ENCODE results near the gene RAB32. TPM values are rescaled to one million over a fixed set of nuclear protein-coding genes. Genes with fewer than 3 reads are reported as not detected.

The RAB32 gene
- total RNA-seq, 1 donor from 2014 or later, result 8.6 TPM

DNA sequence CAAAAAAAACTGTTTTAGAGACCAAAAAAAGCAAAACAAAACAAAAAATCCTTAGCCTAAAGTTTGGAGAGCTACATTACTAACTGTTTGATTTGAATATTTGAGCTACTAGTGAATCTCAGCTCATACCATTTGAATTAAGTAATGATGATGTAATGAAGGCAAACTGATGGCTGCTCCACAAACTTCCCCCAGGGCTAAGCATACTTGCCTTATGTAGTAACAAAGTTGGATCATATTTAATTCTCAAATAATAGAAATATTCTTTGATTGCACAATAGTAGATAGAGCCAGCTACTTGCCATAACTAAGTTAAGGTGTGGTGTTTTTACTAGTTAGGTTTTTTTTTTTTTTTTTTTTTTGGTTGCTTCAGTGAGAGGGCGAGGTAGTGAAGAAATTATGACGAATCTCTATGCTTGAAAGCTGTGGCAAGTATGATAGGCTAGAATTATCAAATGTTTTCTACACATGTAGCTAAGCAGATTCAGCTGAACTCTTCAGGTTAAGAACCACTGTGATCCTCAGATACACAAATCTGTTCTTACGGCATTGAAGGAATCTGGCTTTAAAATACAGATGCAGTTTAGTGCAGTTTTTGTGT, 2.9 kb downstream of the RAB32 start:
- no peak overlapping the region for H3K27ac Mint-ChIP-seq (ENCODE audit: unreplicated experiment)
- TF ChIP-seq, protein P1, sequence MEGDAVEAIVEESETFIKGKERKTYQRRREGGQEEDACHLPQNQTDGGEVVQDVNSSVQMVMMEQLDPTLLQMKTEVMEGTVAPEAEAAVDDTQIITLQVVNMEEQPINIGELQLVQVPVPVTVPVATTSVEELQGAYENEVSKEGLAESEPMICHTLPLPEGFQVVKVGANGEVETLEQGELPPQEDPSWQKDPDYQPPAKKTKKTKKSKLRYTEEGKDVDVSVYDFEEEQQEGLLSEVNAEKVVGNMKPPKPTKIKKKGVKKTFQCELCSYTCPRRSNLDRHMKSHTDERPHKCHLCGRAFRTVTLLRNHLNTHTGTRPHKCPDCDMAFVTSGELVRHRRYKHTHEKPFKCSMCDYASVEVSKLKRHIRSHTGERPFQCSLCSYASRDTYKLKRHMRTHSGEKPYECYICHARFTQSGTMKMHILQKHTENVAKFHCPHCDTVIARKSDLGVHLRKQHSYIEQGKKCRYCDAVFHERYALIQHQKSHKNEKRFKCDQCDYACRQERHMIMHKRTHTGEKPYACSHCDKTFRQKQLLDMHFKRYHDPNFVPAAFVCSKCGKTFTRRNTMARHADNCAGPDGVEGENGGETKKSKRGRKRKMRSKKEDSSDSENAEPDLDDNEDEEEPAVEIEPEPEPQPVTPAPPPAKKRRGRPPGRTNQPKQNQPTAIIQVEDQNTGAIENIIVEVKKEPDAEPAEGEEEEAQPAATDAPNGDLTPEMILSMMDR (IDR thresholded peaks at IDR 0.05; ENCODE audit: partially characterized antibody, unreplicated experiment), result no peak
- H3K4me3 Mint-ChIP-seq (ENCODE audit: unreplicated experiment), result no peak overlapping the region
- peaks cover 2% of the 10 kb centered on the region for H3K9me3 Mint-ChIP-seq (ENCODE audit: unreplicated experiment)
- H3K27me3 Mint-ChIP-seq (ENCODE audit: unreplicated experiment), result peaks cover 3% of the 10 kb centered on the region
- no peaks in the 10 kb centered on the region for H3K36me3 Mint-ChIP-seq (ENCODE audit: unreplicated experiment)
- no peak for DNase-seq
- peaks cover 8% of the 10 kb centered on the region for H3K4me1 Mint-ChIP-seq (ENCODE audit: low read depth, unreplicated experiment)

DNA sequence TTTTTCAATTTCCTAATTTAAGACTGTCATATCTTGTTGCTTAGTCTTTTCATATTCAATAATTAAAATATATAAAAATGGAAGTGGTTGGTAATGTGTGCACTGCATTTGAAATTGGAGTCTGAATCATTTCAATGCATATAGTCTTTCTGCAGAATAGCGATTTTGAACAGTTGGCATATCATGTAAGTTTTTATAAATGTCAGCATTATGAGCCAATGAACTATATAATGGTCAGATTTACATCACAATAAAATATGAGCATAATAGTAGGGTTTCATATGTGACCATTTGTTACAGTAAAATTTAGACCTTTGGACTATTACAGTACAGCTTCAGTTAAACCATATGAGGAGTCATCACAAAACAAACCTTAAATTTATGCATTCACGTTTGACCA, 4.3 kb downstream of the RAB32 start:
- DNase-seq, result no peak
- TF ChIP-seq, protein P1 (IDR thresholded peaks at IDR 0.05; ENCODE audit: partially characterized antibody, unreplicated experiment), result no peak
- peaks cover 8% of the 10 kb centered on the region for H3K4me1 Mint-ChIP-seq (ENCODE audit: low read depth, unreplicated experiment)
- peaks cover 3% of the 10 kb centered on the region for H3K27me3 Mint-ChIP-seq (ENCODE audit: unreplicated experiment)
- H3K4me3 Mint-ChIP-seq (ENCODE audit: unreplicated experiment), result no peak overlapping the region
- H3K36me3 Mint-ChIP-seq (ENCODE audit: unreplicated experiment), result no peaks in the 10 kb centered on the region
- H3K9me3 Mint-ChIP-seq (ENCODE audit: unreplicated experiment), result peaks cover 2% of the 10 kb centered on the region
- H3K27ac Mint-ChIP-seq (ENCODE audit: unreplicated experiment), result no peak overlapping the region

DNA sequence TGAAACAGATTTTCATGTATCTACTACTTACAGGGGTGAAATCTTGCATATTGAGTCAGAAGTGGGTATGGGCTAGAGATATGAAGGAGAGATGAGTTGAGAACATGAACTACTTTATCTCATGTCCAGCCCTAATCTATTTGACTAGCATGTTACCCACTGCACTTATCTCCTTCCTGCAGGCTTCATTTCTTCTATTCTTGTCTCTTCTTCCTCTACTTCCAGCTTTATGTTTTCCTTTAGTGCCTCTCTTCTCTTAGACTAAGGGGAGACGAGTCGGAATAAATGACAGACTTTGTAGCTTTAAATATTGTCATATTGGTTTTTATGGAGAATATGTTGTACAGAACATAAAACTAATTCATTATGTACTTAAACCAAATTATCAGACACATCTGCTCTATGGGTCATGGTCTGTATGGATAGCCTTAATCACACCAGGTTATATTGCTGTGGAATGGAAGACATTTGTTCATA, 5.3 kb downstream of the RAB32 start:
- no peak overlapping the region for H3K4me3 Mint-ChIP-seq (ENCODE audit: unreplicated experiment)
- no peaks in the 10 kb centered on the region for H3K36me3 Mint-ChIP-seq (ENCODE audit: unreplicated experiment)
- peaks cover 2% of the 10 kb centered on the region for H3K9me3 Mint-ChIP-seq (ENCODE audit: unreplicated experiment)
- TF ChIP-seq, protein P1 (IDR thresholded peaks at IDR 0.05; ENCODE audit: partially characterized antibody, unreplicated experiment), result no peak
- no peak overlapping the region for H3K27ac Mint-ChIP-seq (ENCODE audit: unreplicated experiment)
- no peak for DNase-seq
- peaks cover 8% of the 10 kb centered on the region for H3K4me1 Mint-ChIP-seq (ENCODE audit: low read depth, unreplicated experiment)
- H3K27me3 Mint-ChIP-seq (ENCODE audit: unreplicated experiment), result peaks cover 3% of the 10 kb centered on the region

DNA sequence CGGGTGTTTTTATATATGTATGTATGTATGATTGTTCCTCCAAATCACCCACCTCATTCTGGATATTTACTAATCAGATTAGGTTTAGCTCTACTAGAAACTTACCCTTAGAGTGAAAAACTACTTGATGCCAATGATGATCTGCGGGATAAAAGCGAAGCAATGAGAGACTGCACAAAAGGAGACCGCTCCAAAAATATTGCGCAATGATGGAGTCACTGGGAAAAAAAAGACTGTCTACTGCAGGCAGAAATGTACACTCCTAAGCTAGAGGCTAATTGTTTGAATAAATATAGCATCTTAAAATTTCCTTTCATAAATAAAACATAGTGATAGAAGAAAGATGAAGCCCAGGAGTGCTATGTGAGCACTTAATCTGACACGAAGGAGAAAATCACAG, 7.3 kb downstream of the RAB32 start:
- TF ChIP-seq, protein P1 (IDR thresholded peaks at IDR 0.05; ENCODE audit: partially characterized antibody, unreplicated experiment), result no peak
- no peaks in the 10 kb centered on the region for H3K9me3 Mint-ChIP-seq (ENCODE audit: unreplicated experiment)

DNA sequence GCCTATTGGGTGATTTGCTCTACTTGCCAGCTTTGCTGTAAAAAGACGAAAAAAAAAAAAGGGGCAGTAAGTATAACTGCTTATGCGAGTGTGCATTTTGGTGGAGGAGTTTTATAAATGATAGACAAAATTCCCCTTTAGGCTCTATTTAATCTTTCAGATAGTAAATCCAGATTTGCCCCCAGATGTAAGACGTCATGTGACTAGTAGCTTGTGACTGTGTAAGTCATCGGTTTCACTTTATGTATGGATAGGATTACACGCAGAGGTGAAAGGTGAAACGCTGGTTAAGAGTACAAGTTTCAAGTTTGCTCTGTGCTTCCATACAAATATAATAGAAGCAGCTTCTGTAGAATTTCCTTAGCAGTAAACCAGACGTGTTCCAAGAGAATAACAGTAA, 7.9 kb downstream of the RAB32 start:
- H3K36me3 Mint-ChIP-seq (ENCODE audit: unreplicated experiment), result no peaks in the 10 kb centered on the region
- H3K4me3 Mint-ChIP-seq (ENCODE audit: unreplicated experiment), result no peak overlapping the region
- H3K9me3 Mint-ChIP-seq (ENCODE audit: unreplicated experiment), result no peaks in the 10 kb centered on the region
- H3K4me1 Mint-ChIP-seq (ENCODE audit: low read depth, unreplicated experiment), result no peaks in the 10 kb centered on the region
- no peaks in the 10 kb centered on the region for H3K27me3 Mint-ChIP-seq (ENCODE audit: unreplicated experiment)
- no peak for DNase-seq
- TF ChIP-seq, protein P1 (IDR thresholded peaks at IDR 0.05; ENCODE audit: partially characterized antibody, unreplicated experiment), result no peak
- no peak overlapping the region for H3K27ac Mint-ChIP-seq (ENCODE audit: unreplicated experiment)

More for the DNA sequence above, 7.3 kb downstream of the RAB32 start:
- DNase-seq, result no peak
- H3K36me3 Mint-ChIP-seq (ENCODE audit: unreplicated experiment), result no peaks in the 10 kb centered on the region
- H3K27me3 Mint-ChIP-seq (ENCODE audit: unreplicated experiment), result no peaks in the 10 kb centered on the region
- no peaks in the 10 kb centered on the region for H3K4me1 Mint-ChIP-seq (ENCODE audit: low read depth, unreplicated experiment)
- no peak overlapping the region for H3K27ac Mint-ChIP-seq (ENCODE audit: unreplicated experiment)
- H3K4me3 Mint-ChIP-seq (ENCODE audit: unreplicated experiment), result no peak overlapping the region

Data from glutamatergic neuron (in vitro differentiated cells).